Ovary (tissue), 10 donors: ENCODE results near the gene TBC1D8B. TPM values are rescaled to one million over a fixed set of nuclear protein-coding genes. Genes with fewer than 3 reads are reported as not detected.
"Not testable (repeated sequence)": the region's sequence is repeated elsewhere in the genome, so short reads cannot be mapped to it uniquely, and the experiment has no call there.

Experiments
- DNase-seq, 5 donors: peaks; one replicate each; pipeline ENCODE4 v3.0.0-alpha.2; 2019 to 2020
- H3K27ac ChIP-seq, 2 donors: fragments of 200-600 bp; one replicate each; pipeline versions ENCODE4 v1.5.1 to v1.8.0; 2019 to 2022
- H3K27me3 ChIP-seq: fragments of 200-600 bp; one replicate; pipeline ENCODE4 v1.8.0; 2022
- H3K36me3 ChIP-seq: fragments of 200-600 bp; sonication (generic); one replicate; pipeline ENCODE4 v1.5.1; 2019
- H3K4me1 ChIP-seq: one replicate; pipeline ENCODE4 v1.8.1; 2013; ENCODE audit warnings: mild to moderate bottlenecking, moderate library complexity; ENCODE audit not compliant: insufficient read depth
- H3K4me3 ChIP-seq: fragments of 200-600 bp; sonication (generic); one replicate; pipeline ENCODE4 v1.5.1; 2017
- H3K9me3 ChIP-seq, 2 donors: fragments of 200-600 bp in 1 of 2; sonication (generic) in 1 of 2; one replicate each; pipeline versions ENCODE4 v1.5.1 to v1.8.1; 2013 to 2019; ENCODE audit warnings: mild to moderate bottlenecking in 1 of 2, moderate library complexity in 1 of 2
- CTCF ChIP-seq, 3 donors: fragments of 450-650 bp in 2 of 3; fragments of 200-600 bp in 1 of 3; IDR thresholded peaks; one replicate each; pipeline versions ENCODE4 v1.5.1 to v1.8.0; 2016 to 2022; ENCODE audit warnings: antibody characterized with exemption in 3 of 3, mild to moderate bottlenecking in 1 of 3
- EP300 ChIP-seq: sonication (generic); formaldehyde crosslinking; IDR thresholded peaks from one replicate; pipeline ENCODE4 v1.6.1; 2017; ENCODE audit warnings: antibody characterized with exemption
- POLR2A ChIP-seq: fragments of 450-650 bp; IDR thresholded peaks from one replicate; pipeline ENCODE4 v1.6.1; 2017; ENCODE audit warnings: antibody characterized with exemption, mild to moderate bottlenecking, moderate library complexity
- WGBS, 3 donors: extraction: QIAGEN DNeasy Blood & Tissue Kit in 1 of 3; methylation state at CpG; one replicate each; pipeline versions ENCODE4 v1.1.5 to v1.1.7; 2013 to 2017; 5-methylcytosine and 5-hydroxymethylcytosine counted together
- intact Hi-C, 4 donors: fragments of 100-400 bp; cut with DNase I; formaldehyde crosslinking; loops; one replicate each; pipeline versions ENCODE4 v1.11.0 to v1.15.1; 2022 to 2023
- long read RNA-seq, 3 donors: library from polyadenylated mRNA in 2 of 3; unstranded in 2 of 3; transcript quantifications; one replicate each; pipeline ENCODE4 v2.0.0 and lab custom pipeline, GENCODE V29; 2021 to 2026
- polyA plus RNA-seq, 2 donors: library from polyadenylated mRNA; stranded (reverse); fragments of 200-250 nt in 1 of 2; fragments of 350-450 nt in 1 of 2; fragmentation: Illumina TruSeq in 1 of 2; extraction: RNeasy Lipid Tissue Mini Kit (QIAGEN cat#74804) in 1 of 2; gene quantifications; one replicate each; pipeline ENCODE4 v1.2.3, GENCODE V29; 2013 to 2014
- total RNA-seq, 7 donors: library from RNA; depleted of rRNA in 2 of 7; stranded (reverse); fragments of >200 nt in 2 of 7; fragmentation: NEBNext Ultra II Directional in 3 of 7; extraction: Animal tissue kit (Norgen Biotek cat#: 25700) in 3 of 7; gene quantifications; one replicate each; pipeline versions ENCODE4 v1.1.0 to v1.2.4, GENCODE V29; 2016 to 2023
- donor health status: DM: no; HTN: no; CAD: no; lungs with moderate emphysema.
- donor health status: DM: no; HTN: no; CAD: no.
- donor health status: Bipolar disorder and iron deficiency.
- donor health status: DM: yes; HTN: yes; CAD: no.
- donor health status: DM: no; HTN: no; CAD: no.
- donor health status: DM: yes; HTN: yes; CAD: no.

The TBC1D8B gene
- total RNA-seq (10 to 100 TPM in 1 of 7 donors, 1 to 10 TPM in 6; 5.0 to 10.4 (median 7.2) TPM), polyA plus RNA-seq (1 to 10 TPM; 2.3 to 4.6 TPM)
- long read RNA-seq, donor 1, full-length matches to known transcripts: 7 of 20 reads
- long read RNA-seq, donor 1, partial matches to known transcripts: 9 of 20 reads
- long read RNA-seq, donor 1, other reads (novel, unspliced or antisense): 4 of 20 reads
- long read RNA-seq, donor 2, full-length matches to known transcripts: 4 of 4 reads
- long read RNA-seq, donor 2, partial matches to known transcripts: 0 of 4 reads
- long read RNA-seq, donor 2, other reads (novel, unspliced or antisense): 0 of 4 reads
- long read RNA-seq, donor 3, full-length matches to known transcripts: 7 of 11 reads
- long read RNA-seq, donor 3, partial matches to known transcripts: 2 of 11 reads
- long read RNA-seq, donor 3, other reads (novel, unspliced or antisense): 2 of 11 reads

GRCh38 chrX:106802388-106803275 is at the start of gene TBC1D8B:
TSS of gene TBC1D8B (plus strand) at chrX:106802673. CDS start at chrX:106802854, 181 bp downstream.
- Histone ChIP-seq H3K27me3 (no peaks in the 10 kb centered on the region), H3K36me3 (no peaks in the 10 kb centered on the region), H3K4me1 (no peaks in the 10 kb centered on the region), H3K4me3 (peak within 1 kb of the TSS; percentile 37), H3K27ac (no peak within 1 kb of the TSS), H3K9me3 (no peaks in the 10 kb centered on the region)
- DNase-seq: peak; percentile 77 to 85 (median 80)
- intact Hi-C loops: no loop called here
- no peak for TF ChIP-seq EP300
- TF ChIP-seq CTCF (IDR thresholded peaks at IDR 0.05): no peak
- TF ChIP-seq POLR2A: peak; percentile 51
- WGBS, 3 donors: 21 to 32% (median 29%) methylated on average over 36 of the region's 36 CpGs

GRCh38 chrX:106769288-106769687 is 33.2 kb upstream of the TBC1D8B start:
- not testable (repeated sequence) for H3K9me3 ChIP-seq, H3K4me3 ChIP-seq, H3K27ac ChIP-seq, DNase-seq, H3K36me3 ChIP-seq, H3K27me3 ChIP-seq, H3K4me1 ChIP-seq
- 41 to 56% (median 52%) methylated on average over 1 of the region's 1 CpG for WGBS, 3 donors
- intact Hi-C loops: loop anchor here in 1 of 4 donors (10.0 kb wide), 1 partner anchor 1574 kb away; no protein-coding TSS in a partner anchor

- WGBS, 3 donors: 38 to 50% (median 41%) methylated on average over 2 of the region's 2 CpGs
Observed at GRCh38 chrX:106774981-106775380, 27.5 kb upstream of the TBC1D8B start.

GRCh38 chrX:106780264-106780663 is 22.2 kb upstream of the TBC1D8B start:
- no peaks in the 10 kb centered on the region for H3K36me3 ChIP-seq
- no peak for TF ChIP-seq EP300
- no peak for TF ChIP-seq POLR2A
- TF ChIP-seq CTCF (IDR thresholded peaks at IDR 0.05): no peak
- H3K4me3 ChIP-seq: no peak overlapping the region
- DNase-seq: no peak
- intact Hi-C loops: no loop called here
- H3K4me1 ChIP-seq: no peaks in the 10 kb centered on the region
- WGBS, 3 donors: 13 to 28% (median 19%) methylated on average over 2 of the region's 2 CpGs
- no peaks in the 10 kb centered on the region for H3K9me3 ChIP-seq
- no peak overlapping the region for H3K27ac ChIP-seq
- H3K27me3 ChIP-seq: no peaks in the 10 kb centered on the region

More at GRCh38 chrX:106774981-106775380, 27.5 kb upstream of the TBC1D8B start:
- Histone ChIP-seq H3K9me3 (no peaks in the 10 kb centered on the region), H3K27me3 (no peaks in the 10 kb centered on the region), H3K4me3 (no peak overlapping the region), H3K4me1 (no peaks in the 10 kb centered on the region), H3K36me3 (no peaks in the 10 kb centered on the region), H3K27ac (no peak overlapping the region)
- no peak for DNase-seq
- no peak for TF ChIP-seq POLR2A
- no peak for TF ChIP-seq EP300
- no peak for TF ChIP-seq CTCF (IDR thresholded peaks at IDR 0.05)
- intact Hi-C loops: no loop called here
